SK-MEL-5 (cell line): ENCODE results near the gene HIP1R. TPM values are rescaled to one million over a fixed set of nuclear protein-coding genes. Genes with fewer than 3 reads are reported as not detected.
"Not testable (repeated sequence)": the region's sequence is repeated elsewhere in the genome, so short reads cannot be mapped to it uniquely, and the experiment has no call there.

Experiments used
- DNase-seq: peaks from one replicate; pipeline ENCODE4 v3.0.0-alpha.2; 2016; ENCODE audit warnings: low read depth, low spot score
- in situ Hi-C: cut with HindIII; loops from 2 replicates; pipeline ENCODE4 v1.10.0; 2016; ENCODE audit warnings: low sequenced_read_pairs, high pct_unique_total_duplicates, low pct_unique_long_range_greater_than_20kb
- polyA plus RNA-seq, 2 experiments: library from polyadenylated mRNA; depleted of rRNA; stranded (reverse); fragments of >200 nt; gene quantifications; 2 replicates each; pipeline ENCODE4 v1.2.3, GENCODE V29; 2015
- total RNA-seq: library from RNA; depleted of rRNA; stranded (reverse); fragments of >200 nt; shearing (Covaris generic); gene quantifications from 2 replicates; pipeline ENCODE4 v1.2.3, GENCODE V29; 2014; rRNA removed

Gene HIP1R, protein sequence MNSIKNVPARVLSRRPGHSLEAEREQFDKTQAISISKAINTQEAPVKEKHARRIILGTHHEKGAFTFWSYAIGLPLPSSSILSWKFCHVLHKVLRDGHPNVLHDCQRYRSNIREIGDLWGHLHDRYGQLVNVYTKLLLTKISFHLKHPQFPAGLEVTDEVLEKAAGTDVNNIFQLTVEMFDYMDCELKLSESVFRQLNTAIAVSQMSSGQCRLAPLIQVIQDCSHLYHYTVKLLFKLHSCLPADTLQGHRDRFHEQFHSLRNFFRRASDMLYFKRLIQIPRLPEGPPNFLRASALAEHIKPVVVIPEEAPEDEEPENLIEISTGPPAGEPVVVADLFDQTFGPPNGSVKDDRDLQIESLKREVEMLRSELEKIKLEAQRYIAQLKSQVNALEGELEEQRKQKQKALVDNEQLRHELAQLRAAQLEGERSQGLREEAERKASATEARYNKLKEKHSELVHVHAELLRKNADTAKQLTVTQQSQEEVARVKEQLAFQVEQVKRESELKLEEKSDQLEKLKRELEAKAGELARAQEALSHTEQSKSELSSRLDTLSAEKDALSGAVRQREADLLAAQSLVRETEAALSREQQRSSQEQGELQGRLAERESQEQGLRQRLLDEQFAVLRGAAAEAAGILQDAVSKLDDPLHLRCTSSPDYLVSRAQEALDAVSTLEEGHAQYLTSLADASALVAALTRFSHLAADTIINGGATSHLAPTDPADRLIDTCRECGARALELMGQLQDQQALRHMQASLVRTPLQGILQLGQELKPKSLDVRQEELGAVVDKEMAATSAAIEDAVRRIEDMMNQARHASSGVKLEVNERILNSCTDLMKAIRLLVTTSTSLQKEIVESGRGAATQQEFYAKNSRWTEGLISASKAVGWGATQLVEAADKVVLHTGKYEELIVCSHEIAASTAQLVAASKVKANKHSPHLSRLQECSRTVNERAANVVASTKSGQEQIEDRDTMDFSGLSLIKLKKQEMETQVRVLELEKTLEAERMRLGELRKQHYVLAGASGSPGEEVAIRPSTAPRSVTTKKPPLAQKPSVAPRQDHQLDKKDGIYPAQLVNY
- 30.7 and 52.7 TPM in 2 replicates for total RNA-seq
- polyA plus RNA-seq (2015; cell fraction: cytosol; rRNA removed) = 39.1 and 46.0 TPM in 2 replicates
- 241 and 244 TPM in 2 replicates for polyA plus RNA-seq (2015; cell fraction: nucleus; rRNA removed)

DNA sequence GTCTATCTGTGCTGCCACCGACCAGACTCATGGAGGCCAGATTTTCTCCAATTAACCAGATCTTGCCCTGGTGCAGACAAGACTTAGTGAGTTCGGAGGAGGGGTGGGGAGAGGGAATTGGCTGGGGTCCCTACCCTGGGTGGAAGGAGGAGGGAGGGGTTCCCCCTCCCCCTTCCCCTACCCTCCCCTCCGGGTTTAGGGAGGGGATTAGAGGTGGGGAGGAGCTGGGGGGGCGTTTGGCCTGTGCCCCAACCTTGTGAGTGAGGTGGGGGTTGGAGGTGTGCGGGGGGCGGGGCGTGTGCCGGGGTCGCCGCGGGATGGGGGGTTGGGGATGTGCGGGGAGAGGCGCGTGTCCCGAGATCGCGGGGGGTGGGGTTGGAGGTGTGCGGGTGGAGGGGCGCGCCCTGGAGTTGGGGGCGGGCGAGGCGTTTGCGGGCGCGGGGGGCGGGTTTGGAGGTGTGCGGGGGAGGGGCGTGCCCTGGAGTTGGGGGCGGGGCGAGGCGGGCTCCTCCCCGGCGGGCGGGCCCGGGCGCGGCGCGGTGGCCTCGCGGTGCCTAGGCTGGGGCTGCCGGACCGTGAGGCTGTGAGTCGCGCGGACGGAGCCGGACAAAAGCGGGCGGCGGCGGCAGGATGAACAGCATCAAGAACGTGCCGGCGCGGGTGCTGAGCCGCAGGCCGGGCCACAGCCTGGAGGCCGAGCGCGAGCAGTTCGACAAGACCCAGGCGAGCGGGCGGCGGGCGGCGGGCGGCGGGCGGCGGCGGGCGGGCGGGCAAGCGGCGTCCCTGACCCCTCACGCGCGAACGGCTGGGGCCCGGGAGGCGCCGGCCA, at the start of gene HIP1R:
Gene HIP1R, plus strand, starts transcription at position 537 of the 829 bp plus-strand sequence. Its CDS starts 94 bp downstream, at position 631.
- no peak for DNase-seq
- in situ Hi-C loops = no loop called here

- in situ Hi-C loops = no loop called here
- DNase-seq = no peak
Measured at GRCh38 chr12:122785503-122785902, 49.8 kb upstream of the HIP1R start.

DNA sequence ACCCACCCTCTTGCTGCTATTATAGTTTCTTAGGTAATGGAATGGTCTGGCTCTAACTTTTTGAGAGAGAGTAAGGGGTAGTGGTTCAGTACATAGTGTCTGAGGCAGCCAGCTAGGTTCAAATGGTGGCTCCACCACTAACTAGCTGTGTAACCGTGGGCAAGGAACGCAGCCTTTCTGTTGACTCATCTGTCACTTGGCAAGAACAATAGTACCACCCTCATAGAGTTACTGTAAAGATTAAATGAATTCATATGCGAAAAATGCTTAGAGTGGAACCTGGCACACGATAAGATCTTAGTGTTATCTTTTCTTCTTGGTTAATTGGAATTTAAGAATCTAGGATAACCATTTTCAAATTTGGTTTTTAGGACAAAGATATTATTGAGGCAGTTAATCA, 46.9 kb upstream of the HIP1R start:
- in situ Hi-C loops = no loop called here
- DNase-seq = no peak

GRCh38 chr12:122789637-122790036, 45.6 kb upstream of the HIP1R start:
- in situ Hi-C loops = no loop called here
- no peak for DNase-seq

DNA sequence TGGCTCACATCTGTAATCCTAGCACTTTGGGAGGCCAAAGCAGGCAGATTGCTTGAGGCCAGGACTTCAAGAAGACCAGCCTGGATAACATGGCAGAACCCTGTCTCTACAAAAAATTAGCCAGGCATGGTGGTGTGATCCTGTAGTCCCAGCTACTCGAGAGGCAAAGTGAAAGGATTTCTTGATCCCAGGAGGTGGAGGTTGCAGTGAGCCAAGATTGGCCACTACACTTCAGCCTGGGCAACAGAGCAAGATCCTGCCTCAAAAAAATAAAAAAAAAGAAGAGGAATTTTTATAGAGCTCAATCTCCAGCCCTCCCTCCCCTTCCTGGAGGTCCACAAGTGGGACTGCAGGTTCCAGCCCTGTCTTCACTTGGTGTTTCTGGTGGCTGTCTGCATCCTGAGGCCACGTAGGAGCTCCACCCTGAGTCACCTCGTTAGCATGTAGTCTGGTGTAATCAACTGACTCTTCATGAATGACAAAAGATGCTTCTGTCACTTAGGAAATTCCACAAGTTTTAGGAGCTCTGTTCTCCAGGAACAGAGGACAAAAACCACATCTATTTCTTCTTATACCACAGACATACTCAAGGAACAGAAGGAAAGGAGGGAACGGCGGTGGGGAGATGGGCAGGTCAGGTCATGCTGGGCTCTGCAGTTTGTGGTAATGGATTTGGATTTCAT, 44.7 kb upstream of the HIP1R start:
- DNase-seq = no peak
- in situ Hi-C loops = no loop called here

GRCh38 chr12:122793685-122794106, 41.6 kb upstream of the HIP1R start:
- peak; percentile 71 for DNase-seq
- in situ Hi-C loops = no loop called here

DNA sequence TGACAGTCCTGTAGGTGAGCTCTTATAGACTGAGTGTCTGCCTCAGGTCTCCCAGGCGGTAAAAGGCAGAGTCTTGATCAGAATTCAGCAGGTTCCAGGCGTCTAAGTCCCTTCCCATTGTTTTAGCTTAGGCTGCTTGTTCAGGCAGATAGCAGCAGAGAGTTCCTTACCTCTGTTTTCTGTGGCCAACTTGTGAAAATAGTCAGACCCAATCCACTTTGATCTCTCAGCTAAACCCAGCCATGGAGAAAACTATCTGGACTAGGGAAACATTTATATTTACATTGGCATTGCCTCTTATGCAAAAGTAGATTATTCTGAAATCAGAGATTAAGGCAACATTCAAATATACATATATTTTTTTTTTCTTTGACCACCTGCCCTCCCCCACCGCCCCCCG, 39.5 kb upstream of the HIP1R start:
- in situ Hi-C loops = no loop called here

GRCh38 chr12:122799641-122800243, 35.5 kb upstream of the HIP1R start:
- in situ Hi-C loops = no loop called here
- no peak for DNase-seq

More for the DNA sequence above, 39.5 kb upstream of the HIP1R start:
- DNase-seq = no peak

GRCh38 chr12:122803937-122804336, 31.3 kb upstream of the HIP1R start:
- no peak for DNase-seq
- in situ Hi-C loops = no loop called here

GRCh38 chr12:122804957-122805356, 30.3 kb upstream of the HIP1R start:
- in situ Hi-C loops, DNase-seq: not testable (repeated sequence)

GRCh38 chr12:122807651-122808050, 27.6 kb upstream of the HIP1R start:
- in situ Hi-C loops = no loop called here
- DNase-seq = no peak

DNA sequence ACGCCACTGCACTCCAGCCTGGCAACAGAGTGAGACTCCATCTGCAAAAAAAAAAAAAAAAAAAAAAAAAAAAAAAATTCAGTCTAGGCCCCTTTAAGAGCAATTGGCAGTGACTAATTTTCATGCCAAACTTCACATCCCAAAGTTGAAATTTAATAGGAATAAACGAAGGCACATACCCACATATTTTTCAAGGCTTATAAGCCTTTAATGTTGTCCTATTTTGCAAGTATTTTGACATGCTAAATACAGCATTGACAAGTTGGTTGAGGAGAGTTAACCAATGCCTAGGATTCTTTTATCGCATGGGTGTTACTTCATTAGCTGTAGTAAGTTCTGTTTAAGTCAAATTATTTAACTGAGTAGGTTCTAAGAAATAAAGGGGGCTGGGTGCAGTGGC, 23.5 kb upstream of the HIP1R start:
- no peak for DNase-seq
- in situ Hi-C loops = no loop called here

DNA sequence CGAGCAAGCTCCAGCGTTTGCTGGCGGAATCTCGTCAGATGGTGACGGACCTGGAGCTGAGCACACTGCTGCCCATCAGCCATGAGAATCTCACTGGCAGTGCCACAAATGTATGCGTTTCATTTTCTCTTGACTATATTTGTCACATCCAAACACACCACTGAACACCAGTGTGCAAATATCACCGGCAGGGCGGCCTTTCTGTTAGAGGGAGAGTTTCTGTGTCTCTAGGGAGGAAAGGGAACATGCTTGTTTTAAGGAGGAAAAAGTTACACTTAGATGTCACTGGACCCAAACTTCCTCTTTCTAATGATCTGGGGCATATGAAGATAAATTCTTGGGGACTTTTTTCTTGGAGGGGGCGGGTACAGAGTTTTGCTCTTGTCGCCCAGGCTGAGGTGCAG, 21.9 kb upstream of the HIP1R start:
- in situ Hi-C loops = no loop called here
- no peak for DNase-seq

DNA sequence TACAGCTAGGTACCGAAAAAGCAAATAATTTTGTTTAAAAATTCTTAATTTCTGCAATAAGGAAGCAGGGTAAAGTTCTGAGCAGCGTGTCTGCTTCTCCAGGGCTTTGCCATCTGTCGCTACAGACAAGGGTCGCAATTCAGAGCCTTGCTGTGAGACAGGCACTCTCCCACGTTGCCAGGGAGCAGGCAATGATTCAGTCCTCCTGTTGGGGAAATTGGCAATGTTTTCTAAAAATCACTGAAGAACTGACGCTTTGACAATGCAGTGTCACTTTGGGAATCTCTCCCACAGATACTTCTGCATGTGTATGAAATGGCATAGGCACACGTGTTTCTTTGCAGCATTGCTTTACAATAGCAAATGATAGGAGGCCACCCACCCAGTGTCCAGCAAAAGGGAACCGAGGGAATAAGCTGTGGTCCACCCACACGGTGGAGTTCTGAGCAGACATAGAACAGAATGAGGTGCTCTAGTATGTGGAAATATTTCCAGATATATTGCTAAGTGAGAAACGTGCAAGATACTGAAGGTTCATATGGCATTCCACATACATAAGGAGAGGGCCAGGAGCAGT, 16.0 kb upstream of the HIP1R start:
- DNase-seq = no peak
- in situ Hi-C loops = no loop called here

DNA sequence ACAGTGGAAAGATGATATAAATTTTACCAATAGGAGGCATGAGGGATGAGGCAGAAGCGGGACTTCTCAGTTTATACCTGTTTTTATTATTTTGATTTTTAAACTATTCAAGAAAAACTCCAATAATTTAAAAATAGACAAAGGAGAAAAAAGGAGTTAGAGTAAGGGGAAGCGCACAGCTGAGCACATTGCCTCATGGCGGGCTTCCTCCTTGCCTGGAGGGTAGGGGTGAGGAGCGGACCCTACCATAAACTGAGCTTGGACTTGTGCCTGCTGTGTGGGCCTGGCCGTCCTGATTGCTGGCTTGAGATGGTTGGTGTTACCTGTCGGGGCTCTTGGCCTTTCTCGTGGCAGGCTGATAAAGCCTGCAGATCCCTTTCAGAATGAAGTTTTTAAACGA, 15.1 kb upstream of the HIP1R start:
- in situ Hi-C loops = no loop called here
- DNase-seq = no peak

DNA sequence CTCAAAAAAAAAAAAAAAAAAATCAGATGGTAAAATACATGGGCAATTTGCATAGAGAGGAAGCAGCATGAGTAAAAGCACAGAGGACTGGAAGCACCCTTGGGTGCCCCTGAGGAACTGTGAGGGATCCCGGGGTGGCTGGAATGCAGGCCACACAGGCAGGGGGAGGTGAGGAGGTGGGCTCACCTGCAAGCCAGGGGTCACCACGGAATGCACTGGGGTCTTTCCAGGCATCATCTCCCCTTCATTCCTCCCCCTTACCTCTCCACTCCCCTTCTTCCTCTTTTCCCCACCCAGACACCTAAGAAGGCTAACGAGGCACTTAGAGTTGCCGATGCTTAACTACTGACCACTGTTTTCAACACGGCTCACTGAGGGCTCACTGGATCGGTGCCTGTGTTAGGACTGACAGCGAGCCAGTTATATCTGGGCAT, 14.4 kb upstream of the HIP1R start:
- in situ Hi-C loops = no loop called here
- DNase-seq = no peak
